GM12878 (cell line): Measurements from ENCODE around the gene TNKS1BP1. TPM values are rescaled to one million over a fixed set of nuclear protein-coding genes. Genes with fewer than 3 reads are reported as not detected.

Experiments used
- ATAC-seq: fragments of 200-7000 bp; cut with Tn5 transposase; 3 replicates; pipeline ENCODE4 v1.9.1; 2020; ENCODE audit warnings: mild to moderate bottlenecking, moderate library complexity
- BruUV-seq: library from RNA; stranded (reverse); fragments of 400-500 nt; replicated peaks from 2 replicates; lab custom pipeline; 2021; lab: Mats Ljungman, UMichigan
- CTCF ChIA-PET: fragments of 300-600 bp; sonication (Branson Sonifier 250); formaldehyde crosslinking; extraction: SDS; loops from one replicate; lab custom pipeline; 2021; ENCODE audit warnings: inconsistent platforms; lab: Yijun Ruan, JAX
- POLR2A ChIA-PET: fragments of 350-600 bp; formaldehyde crosslinking; extraction: SDS; loops from one replicate; lab custom pipeline; 2021; ENCODE audit warnings: inconsistent platforms; lab: Charles Lee
- RAD21 ChIA-PET: fragments of 300-600 bp; sonication (Branson Sonifier 250); formaldehyde crosslinking; loops from one replicate; lab custom pipeline; 2023; ENCODE audit warnings: antibody characterized with exemption; ENCODE audit not compliant: unreplicated experiment; lab: Charles Lee
- SMC1A ChIA-PET: fragments of 300-600 bp; sonication (Branson Sonifier 250); formaldehyde crosslinking; loops from one replicate; lab custom pipeline; 2023; ENCODE audit not compliant: unreplicated experiment, uncharacterized antibody; lab: Charles Lee
- DNase-seq: peaks from one replicate; pipeline ENCODE4 v3.0.0-alpha.2; 2011; ENCODE audit warnings: low read depth, low spot score
- FAIRE-seq: peaks from 3 replicates; lab custom pipeline; 2011; peaks lifted over from hg19 to GRCh38; lab: Jason Lieb, UNC
- H2AFZ ChIP-seq: 2 replicates; pipeline ENCODE4 v1.6.0; 2011; ENCODE audit warnings: low read depth, low read length, control low read depth; ENCODE audit not compliant: control insufficient read depth
- H3K27ac ChIP-seq: 2 replicates; pipeline ENCODE4 v1.5.1; 2011; ENCODE audit warnings: control low read depth; ENCODE audit not compliant: control insufficient read depth, insufficient read depth
- H3K27me3 ChIP-seq, 2 experiments: replicated peaks in 1 of 2; 2 replicates each; pipeline versions ENCODE4 v1.6.0 to v1.6.1; 2011; ENCODE audit warnings: low read length in 1 of 2; ENCODE audit not compliant: control insufficient read depth in 2 of 2, insufficient read depth in 2 of 2
- H3K36me3 ChIP-seq, 2 experiments: 2 replicates each; pipeline ENCODE4 v1.5.1; 2011; ENCODE audit warnings: low read length in 1 of 2; ENCODE audit not compliant: control insufficient read depth in 2 of 2, insufficient read depth in 2 of 2
- H3K4me1 ChIP-seq: 2 replicates; pipeline ENCODE4 v1.6.1; 2011; ENCODE audit warnings: mild to moderate bottlenecking, low read length, moderate library complexity, mixed read lengths; ENCODE audit not compliant: control insufficient read depth, insufficient read depth
- H3K4me2 ChIP-seq: 2 replicates; pipeline ENCODE4 v1.6.0; 2011; ENCODE audit warnings: control low read depth; ENCODE audit not compliant: control insufficient read depth, insufficient read depth
- H3K4me3 ChIP-seq: fragments of 200-600 bp; sonication (generic); 2 replicates; pipeline ENCODE4 v1.5.1; 2016
- H3K79me2 ChIP-seq: 2 replicates; pipeline ENCODE4 v1.6.0; 2011; ENCODE audit warnings: low read length; ENCODE audit not compliant: control insufficient read depth, insufficient read depth
- H3K9ac ChIP-seq: 2 replicates; pipeline ENCODE4 v1.8.0; 2011; ENCODE audit warnings: low read length, control low read depth, mixed read lengths; ENCODE audit not compliant: control insufficient read depth, insufficient read depth
- H3K9me3 ChIP-seq: replicated peaks from 3 replicates; pipeline ENCODE4 v1.5.1; 2011; ENCODE audit warnings: mild to moderate bottlenecking, low read length; ENCODE audit not compliant: control insufficient read depth, insufficient read depth
- H4K20me1 ChIP-seq: 2 replicates; pipeline ENCODE4 v1.6.0; 2011; ENCODE audit not compliant: control insufficient read depth, insufficient read depth
- NBN ChIP-seq: fragments of 450-650 bp; IDR thresholded peaks from 2 replicates; pipeline ENCODE4 v1.6.1; 2016
- SMARCA5 ChIP-seq: fragments of 450-650 bp; IDR thresholded peaks from 2 replicates; pipeline ENCODE4 v1.6.1; 2017; ENCODE audit warnings: mild to moderate bottlenecking
- TBL1XR1 ChIP-seq: IDR thresholded peaks from 2 replicates; pipeline ENCODE4 v1.6.1; 2012; ENCODE audit warnings: low read depth, low read length, improper control_type of control experiment
- ZZZ3 ChIP-seq: IDR thresholded peaks from 2 replicates; pipeline ENCODE4 v1.6.1; 2011; ENCODE audit warnings: low read depth; ENCODE audit not compliant: control insufficient read depth, insufficient read length
- WGBS: methylation state at CpG from one replicate; pipeline ENCODE4 v1.1.6; 2016; ENCODE audit warnings: low lambda C conversion rate; ENCODE audit not compliant: insufficient replicate concordance, insufficient coverage; ENCODE audit errors: missing lambda C conversion rate; 5-methylcytosine and 5-hydroxymethylcytosine counted together
- in situ Hi-C: fragments of 300-500 bp; cut with MboI; formaldehyde crosslinking; loops from 9 replicates; pipeline ENCODE4 v1.14.3; 2018; ENCODE audit warnings: mixed read lengths
- intact Hi-C: fragments of 100-400 bp; cut with micrococcal nuclease; formaldehyde crosslinking; loops from one replicate; pipeline ENCODE4 v1.14.2; 2022; ENCODE audit not compliant: unreplicated experiment
- polyA plus RNA-seq, 11 experiments: library from polyadenylated mRNA; depleted of rRNA in 4 of 11; unstranded in 6 of 11; stranded (reverse) in 5 of 11; fragments of >200 nt; fragmentation: Nextera tagmentation in 4 of 11; fragmentation: Illumina TruSeq in 1 of 11; extraction: Ambion mirVana in 4 of 11; extraction: Trizol in 1 of 11; gene quantifications; 1 replicate in 1 of 11; 2 replicates in 10 of 11; pipeline versions ENCODE4 v1.2.1 to v1.2.3, GENCODE V29; 2011 to 2016; ENCODE audit warnings: inconsistent platforms in 2 of 11, missing spikeins in 2 of 11, low read depth in 1 of 11
- total RNA-seq, 4 experiments: library from RNA; depleted of rRNA in 3 of 4; stranded (reverse); fragments of >200 nt in 3 of 4; fragmentation: Illumina TruSeq in 1 of 4; extraction: Trizol in 1 of 4; gene quantifications; 2 replicates each; pipeline versions ENCODE4 v1.2.1 to v1.2.3, GENCODE V29; 2013 to 2021
- TF ChIP-seq, protein P1 (sequence below): IDR thresholded peaks from 2 replicates; pipeline ENCODE4 v1.6.1; 2012; ENCODE audit warnings: improper control_type of control experiment, low read depth, low read length; ENCODE audit not compliant: insufficient replicate concordance
- TF ChIP-seq, protein P2 (sequence below): IDR thresholded peaks from 2 replicates; pipeline ENCODE4 v1.6.1; 2012; ENCODE audit warnings: mild to moderate bottlenecking, low read depth, low read length
- TF ChIP-seq, protein P3 (sequence below): fragments of 450-650 bp; IDR thresholded peaks from 2 replicates; pipeline ENCODE4 v1.6.1; 2017; ENCODE audit warnings: mild to moderate bottlenecking, moderate library complexity

TNKS1BP1 gene
- total and polyA plus RNA-seq, 10 of the 15 experiments (the other 5 are each of a cell fraction or from before 2014, with no cell fraction given) = 0.26 to 15.8 (median 4.3) TPM

DNA sequence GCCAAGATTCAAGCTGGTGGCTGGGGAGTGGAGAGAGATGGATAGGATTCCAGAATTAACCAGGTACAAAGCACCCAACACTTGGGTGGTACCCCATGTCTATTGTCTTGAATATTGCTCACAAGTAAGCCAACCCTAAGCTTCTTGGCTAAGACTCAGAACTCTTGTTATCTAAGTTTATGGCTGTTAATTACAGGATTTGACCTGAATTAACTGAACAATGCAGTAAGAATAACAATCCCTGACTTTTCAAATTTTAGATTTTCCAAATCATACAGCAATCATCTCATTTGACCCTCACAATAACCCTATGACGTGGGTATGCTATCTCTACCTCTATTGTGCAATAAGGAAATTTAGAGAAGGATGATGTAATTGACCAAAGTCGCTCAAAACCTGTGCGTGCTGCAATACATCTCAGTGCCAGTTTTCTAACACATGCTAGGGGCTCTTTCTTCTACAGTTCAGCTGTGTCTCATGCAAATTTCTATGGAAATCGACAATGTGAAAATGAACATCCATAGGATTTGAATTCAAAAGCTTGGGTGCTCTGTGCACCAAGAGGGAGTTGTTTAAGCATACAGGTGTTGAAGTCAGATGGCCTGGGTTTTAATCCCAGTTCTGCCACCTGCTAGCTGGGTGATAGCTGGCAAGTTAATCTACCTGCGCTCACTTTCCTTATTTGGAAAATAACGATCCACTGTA lies 47.6 kb downstream of the TNKS1BP1 start:
- SMC1A ChIA-PET = interaction anchor here (0.8 to 1.4 kb wide), 3 partner anchors 28 to 436 kb away, joined by 3 read pairs; no protein-coding TSS in a partner anchor
- H2AFZ ChIP-seq = no peak overlapping the region
- TF ChIP-seq SMARCA5 (no peak), NBN (no peak), ZZZ3 (no peak), TBL1XR1 (no peak)
- TF ChIP-seq, protein P1, sequence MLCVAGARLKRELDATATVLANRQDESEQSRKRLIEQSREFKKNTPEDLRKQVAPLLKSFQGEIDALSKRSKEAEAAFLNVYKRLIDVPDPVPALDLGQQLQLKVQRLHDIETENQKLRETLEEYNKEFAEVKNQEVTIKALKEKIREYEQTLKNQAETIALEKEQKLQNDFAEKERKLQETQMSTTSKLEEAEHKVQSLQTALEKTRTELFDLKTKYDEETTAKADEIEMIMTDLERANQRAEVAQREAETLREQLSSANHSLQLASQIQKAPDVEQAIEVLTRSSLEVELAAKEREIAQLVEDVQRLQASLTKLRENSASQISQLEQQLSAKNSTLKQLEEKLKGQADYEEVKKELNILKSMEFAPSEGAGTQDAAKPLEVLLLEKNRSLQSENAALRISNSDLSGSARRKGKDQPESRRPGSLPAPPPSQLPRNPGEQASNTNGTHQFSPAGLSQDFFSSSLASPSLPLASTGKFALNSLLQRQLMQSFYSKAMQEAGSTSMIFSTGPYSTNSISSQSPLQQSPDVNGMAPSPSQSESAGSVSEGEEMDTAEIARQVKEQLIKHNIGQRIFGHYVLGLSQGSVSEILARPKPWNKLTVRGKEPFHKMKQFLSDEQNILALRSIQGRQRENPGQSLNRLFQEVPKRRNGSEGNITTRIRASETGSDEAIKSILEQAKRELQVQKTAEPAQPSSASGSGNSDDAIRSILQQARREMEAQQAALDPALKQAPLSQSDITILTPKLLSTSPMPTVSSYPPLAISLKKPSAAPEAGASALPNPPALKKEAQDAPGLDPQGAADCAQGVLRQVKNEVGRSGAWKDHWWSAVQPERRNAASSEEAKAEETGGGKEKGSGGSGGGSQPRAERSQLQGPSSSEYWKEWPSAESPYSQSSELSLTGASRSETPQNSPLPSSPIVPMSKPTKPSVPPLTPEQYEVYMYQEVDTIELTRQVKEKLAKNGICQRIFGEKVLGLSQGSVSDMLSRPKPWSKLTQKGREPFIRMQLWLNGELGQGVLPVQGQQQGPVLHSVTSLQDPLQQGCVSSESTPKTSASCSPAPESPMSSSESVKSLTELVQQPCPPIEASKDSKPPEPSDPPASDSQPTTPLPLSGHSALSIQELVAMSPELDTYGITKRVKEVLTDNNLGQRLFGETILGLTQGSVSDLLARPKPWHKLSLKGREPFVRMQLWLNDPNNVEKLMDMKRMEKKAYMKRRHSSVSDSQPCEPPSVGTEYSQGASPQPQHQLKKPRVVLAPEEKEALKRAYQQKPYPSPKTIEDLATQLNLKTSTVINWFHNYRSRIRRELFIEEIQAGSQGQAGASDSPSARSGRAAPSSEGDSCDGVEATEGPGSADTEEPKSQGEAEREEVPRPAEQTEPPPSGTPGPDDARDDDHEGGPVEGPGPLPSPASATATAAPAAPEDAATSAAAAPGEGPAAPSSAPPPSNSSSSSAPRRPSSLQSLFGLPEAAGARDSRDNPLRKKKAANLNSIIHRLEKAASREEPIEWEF = no peak
- TF ChIP-seq, protein P2, sequence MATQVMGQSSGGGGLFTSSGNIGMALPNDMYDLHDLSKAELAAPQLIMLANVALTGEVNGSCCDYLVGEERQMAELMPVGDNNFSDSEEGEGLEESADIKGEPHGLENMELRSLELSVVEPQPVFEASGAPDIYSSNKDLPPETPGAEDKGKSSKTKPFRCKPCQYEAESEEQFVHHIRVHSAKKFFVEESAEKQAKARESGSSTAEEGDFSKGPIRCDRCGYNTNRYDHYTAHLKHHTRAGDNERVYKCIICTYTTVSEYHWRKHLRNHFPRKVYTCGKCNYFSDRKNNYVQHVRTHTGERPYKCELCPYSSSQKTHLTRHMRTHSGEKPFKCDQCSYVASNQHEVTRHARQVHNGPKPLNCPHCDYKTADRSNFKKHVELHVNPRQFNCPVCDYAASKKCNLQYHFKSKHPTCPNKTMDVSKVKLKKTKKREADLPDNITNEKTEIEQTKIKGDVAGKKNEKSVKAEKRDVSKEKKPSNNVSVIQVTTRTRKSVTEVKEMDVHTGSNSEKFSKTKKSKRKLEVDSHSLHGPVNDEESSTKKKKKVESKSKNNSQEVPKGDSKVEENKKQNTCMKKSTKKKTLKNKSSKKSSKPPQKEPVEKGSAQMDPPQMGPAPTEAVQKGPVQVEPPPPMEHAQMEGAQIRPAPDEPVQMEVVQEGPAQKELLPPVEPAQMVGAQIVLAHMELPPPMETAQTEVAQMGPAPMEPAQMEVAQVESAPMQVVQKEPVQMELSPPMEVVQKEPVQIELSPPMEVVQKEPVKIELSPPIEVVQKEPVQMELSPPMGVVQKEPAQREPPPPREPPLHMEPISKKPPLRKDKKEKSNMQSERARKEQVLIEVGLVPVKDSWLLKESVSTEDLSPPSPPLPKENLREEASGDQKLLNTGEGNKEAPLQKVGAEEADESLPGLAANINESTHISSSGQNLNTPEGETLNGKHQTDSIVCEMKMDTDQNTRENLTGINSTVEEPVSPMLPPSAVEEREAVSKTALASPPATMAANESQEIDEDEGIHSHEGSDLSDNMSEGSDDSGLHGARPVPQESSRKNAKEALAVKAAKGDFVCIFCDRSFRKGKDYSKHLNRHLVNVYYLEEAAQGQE = no peak
- TF ChIP-seq, protein P3, sequence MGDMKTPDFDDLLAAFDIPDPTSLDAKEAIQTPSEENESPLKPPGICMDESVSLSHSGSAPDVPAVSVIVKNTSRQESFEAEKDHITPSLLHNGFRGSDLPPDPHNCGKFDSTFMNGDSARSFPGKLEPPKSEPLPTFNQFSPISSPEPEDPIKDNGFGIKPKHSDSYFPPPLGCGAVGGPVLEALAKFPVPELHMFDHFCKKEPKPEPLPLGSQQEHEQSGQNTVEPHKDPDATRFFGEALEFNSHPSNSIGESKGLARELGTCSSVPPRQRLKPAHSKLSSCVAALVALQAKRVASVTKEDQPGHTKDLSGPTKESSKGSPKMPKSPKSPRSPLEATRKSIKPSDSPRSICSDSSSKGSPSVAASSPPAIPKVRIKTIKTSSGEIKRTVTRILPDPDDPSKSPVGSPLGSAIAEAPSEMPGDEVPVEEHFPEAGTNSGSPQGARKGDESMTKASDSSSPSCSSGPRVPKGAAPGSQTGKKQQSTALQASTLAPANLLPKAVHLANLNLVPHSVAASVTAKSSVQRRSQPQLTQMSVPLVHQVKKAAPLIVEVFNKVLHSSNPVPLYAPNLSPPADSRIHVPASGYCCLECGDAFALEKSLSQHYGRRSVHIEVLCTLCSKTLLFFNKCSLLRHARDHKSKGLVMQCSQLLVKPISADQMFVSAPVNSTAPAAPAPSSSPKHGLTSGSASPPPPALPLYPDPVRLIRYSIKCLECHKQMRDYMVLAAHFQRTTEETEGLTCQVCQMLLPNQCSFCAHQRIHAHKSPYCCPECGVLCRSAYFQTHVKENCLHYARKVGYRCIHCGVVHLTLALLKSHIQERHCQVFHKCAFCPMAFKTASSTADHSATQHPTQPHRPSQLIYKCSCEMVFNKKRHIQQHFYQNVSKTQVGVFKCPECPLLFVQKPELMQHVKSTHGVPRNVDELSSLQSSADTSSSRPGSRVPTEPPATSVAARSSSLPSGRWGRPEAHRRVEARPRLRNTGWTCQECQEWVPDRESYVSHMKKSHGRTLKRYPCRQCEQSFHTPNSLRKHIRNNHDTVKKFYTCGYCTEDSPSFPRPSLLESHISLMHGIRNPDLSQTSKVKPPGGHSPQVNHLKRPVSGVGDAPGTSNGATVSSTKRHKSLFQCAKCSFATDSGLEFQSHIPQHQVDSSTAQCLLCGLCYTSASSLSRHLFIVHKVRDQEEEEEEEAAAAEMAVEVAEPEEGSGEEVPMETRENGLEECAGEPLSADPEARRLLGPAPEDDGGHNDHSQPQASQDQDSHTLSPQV = no peak

More for the DNA sequence above, 47.6 kb downstream of the TNKS1BP1 start:
- no peaks in the 10 kb centered on the region for H4K20me1 ChIP-seq
- peaks cover 0 to 5% of the 10 kb centered on the region in 2 experiments; a peak in 1 of 4 replicates for H3K27me3 ChIP-seq
- FAIRE-seq (no peak), DNase-seq (no peak), ATAC-seq (no peak)
- CTCF ChIA-PET = interaction anchor here (1.2 to 2.2 kb wide), 8 partner anchors 8 to 436 kb away, joined by 3 to 16 read pairs (median 4); no protein-coding TSS in a partner anchor
- in situ Hi-C loops (no loop called here), intact Hi-C loops (no loop called here)
- H3K4me3 ChIP-seq = no peak overlapping the region
- no peaks in the 10 kb centered on the region for H3K36me3 ChIP-seq
- BruUV-seq = no TSS peak
- H3K27ac ChIP-seq = no peak overlapping the region
- no peaks in the 10 kb centered on the region; the same call in 2 of the 3 replicates for H3K9me3 ChIP-seq
- H3K79me2 ChIP-seq = no peaks in the 10 kb centered on the region
- RAD21 ChIA-PET = interaction anchor here (2.1 kb wide), 1 partner anchor 28 kb away, joined by 5 read pairs; no protein-coding TSS in a partner anchor
- POLR2A ChIA-PET = no interaction called here
- H3K4me1 ChIP-seq = no peaks in the 10 kb centered on the region
- H3K4me2 ChIP-seq = no peak overlapping the region
- H3K9ac ChIP-seq = no peak overlapping the region
- 33% methylated on average over 6 of the region's 6 CpGs for WGBS
